Ovary (tissue), 9 donors: ENCODE results near the gene TPRG1. TPM values are rescaled to one million over a fixed set of nuclear protein-coding genes. Genes with fewer than 3 reads are reported as not detected.
"Not testable (repeated sequence)": the region's sequence is repeated elsewhere in the genome, so short reads cannot be mapped to it uniquely, and the experiment has no call there.

Source experiments
- DNase-seq, 5 donors: peaks; one replicate each; pipeline ENCODE4 v3.0.0-alpha.2; 2019 to 2020
- H3K27ac ChIP-seq, 2 donors: fragments of 200-600 bp; one replicate each; pipeline versions ENCODE4 v1.5.1 to v1.8.0; 2019 to 2022
- H3K27me3 ChIP-seq: fragments of 200-600 bp; one replicate; pipeline ENCODE4 v1.8.0; 2022
- H3K36me3 ChIP-seq: fragments of 200-600 bp; sonication (generic); one replicate; pipeline ENCODE4 v1.5.1; 2019
- H3K4me1 ChIP-seq: one replicate; pipeline ENCODE4 v1.8.1; 2013; ENCODE audit warnings: mild to moderate bottlenecking, moderate library complexity; ENCODE audit not compliant: insufficient read depth
- H3K4me3 ChIP-seq: fragments of 200-600 bp; sonication (generic); one replicate; pipeline ENCODE4 v1.5.1; 2017
- H3K9me3 ChIP-seq, 2 donors: fragments of 200-600 bp in 1 of 2; sonication (generic) in 1 of 2; one replicate each; pipeline versions ENCODE4 v1.5.1 to v1.8.1; 2013 to 2019; ENCODE audit warnings: mild to moderate bottlenecking in 1 of 2, moderate library complexity in 1 of 2
- EP300 ChIP-seq: sonication (generic); formaldehyde crosslinking; IDR thresholded peaks from one replicate; pipeline ENCODE4 v1.6.1; 2017; ENCODE audit warnings: antibody characterized with exemption
- POLR2A ChIP-seq: fragments of 450-650 bp; IDR thresholded peaks from one replicate; pipeline ENCODE4 v1.6.1; 2017; ENCODE audit warnings: antibody characterized with exemption, mild to moderate bottlenecking, moderate library complexity
- WGBS, 3 donors: extraction: QIAGEN DNeasy Blood & Tissue Kit in 1 of 3; methylation state at CpG; one replicate each; pipeline versions ENCODE4 v1.1.5 to v1.1.7; 2013 to 2017; 5-methylcytosine and 5-hydroxymethylcytosine counted together
- intact Hi-C, 4 donors: fragments of 100-400 bp; cut with DNase I; formaldehyde crosslinking; loops; one replicate each; pipeline versions ENCODE4 v1.11.0 to v1.15.1; 2022 to 2023
- polyA plus RNA-seq, 2 donors: library from polyadenylated mRNA; stranded (reverse); fragments of 200-250 nt in 1 of 2; fragments of 350-450 nt in 1 of 2; fragmentation: Illumina TruSeq in 1 of 2; extraction: RNeasy Lipid Tissue Mini Kit (QIAGEN cat#74804) in 1 of 2; gene quantifications; one replicate each; pipeline ENCODE4 v1.2.3, GENCODE V29; 2013 to 2014
- total RNA-seq, 7 donors: library from RNA; depleted of rRNA in 2 of 7; stranded (reverse); fragments of >200 nt in 2 of 7; fragmentation: NEBNext Ultra II Directional in 3 of 7; extraction: Animal tissue kit (Norgen Biotek cat#: 25700) in 3 of 7; gene quantifications; one replicate each; pipeline versions ENCODE4 v1.1.0 to v1.2.4, GENCODE V29; 2016 to 2023
- TF ChIP-seq, protein P1 (sequence below), 3 donors: fragments of 450-650 bp in 2 of 3; fragments of 200-600 bp in 1 of 3; IDR thresholded peaks; one replicate each; pipeline versions ENCODE4 v1.5.1 to v1.8.0; 2016 to 2022; ENCODE audit warnings: antibody characterized with exemption in 3 of 3, mild to moderate bottlenecking in 1 of 3
- donor health status: DM: no; HTN: no; CAD: no; lungs with moderate emphysema.
- donor health status: DM: no; HTN: no; CAD: no.
- donor health status: Bipolar disorder and iron deficiency.
- donor health status: DM: yes; HTN: yes; CAD: no.
- donor health status: DM: no; HTN: no; CAD: no.
- donor health status: DM: yes; HTN: yes; CAD: no.

Gene TPRG1
- total and polyA plus RNA-seq, 9 donors, result 1.9 to 20.2 (median 7.5) TPM

DNA sequence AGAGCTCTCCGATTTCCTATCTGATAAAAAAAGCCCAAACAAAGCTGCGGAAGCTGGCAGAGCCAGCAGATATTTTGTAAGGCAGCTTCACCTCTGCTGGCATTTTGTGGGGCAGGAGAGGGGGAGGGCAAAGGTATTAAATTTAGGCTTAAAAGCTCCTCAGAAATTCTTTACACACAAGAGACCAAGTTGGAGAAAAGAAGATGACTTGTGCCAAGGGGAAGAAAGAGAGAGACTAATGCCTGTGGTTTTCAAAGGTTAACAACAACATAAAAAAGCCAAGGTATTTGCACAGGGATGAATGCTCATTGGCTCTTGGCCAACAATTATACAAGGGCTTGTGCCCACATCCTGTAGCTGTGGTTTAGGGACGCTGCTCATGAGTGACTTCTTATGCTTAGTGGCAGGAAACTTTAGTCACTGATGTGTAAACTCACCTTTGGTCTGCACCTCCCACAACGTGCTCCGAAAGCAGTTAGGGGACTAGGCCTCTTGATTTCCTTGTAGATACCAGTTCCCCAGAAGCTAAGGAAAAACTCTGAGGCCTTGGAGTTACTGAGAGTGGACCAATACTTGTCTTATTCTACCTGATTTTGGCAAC, 152.9 kb downstream of the TPRG1 start:
- no peaks in the 10 kb centered on the region for H3K4me1 ChIP-seq
- H3K9me3 ChIP-seq, result no peaks in the 10 kb centered on the region
- no peaks in the 10 kb centered on the region for H3K36me3 ChIP-seq
- no peak overlapping the region for H3K4me3 ChIP-seq
- TF ChIP-seq POLR2A, result no peak
- TF ChIP-seq, protein P1, sequence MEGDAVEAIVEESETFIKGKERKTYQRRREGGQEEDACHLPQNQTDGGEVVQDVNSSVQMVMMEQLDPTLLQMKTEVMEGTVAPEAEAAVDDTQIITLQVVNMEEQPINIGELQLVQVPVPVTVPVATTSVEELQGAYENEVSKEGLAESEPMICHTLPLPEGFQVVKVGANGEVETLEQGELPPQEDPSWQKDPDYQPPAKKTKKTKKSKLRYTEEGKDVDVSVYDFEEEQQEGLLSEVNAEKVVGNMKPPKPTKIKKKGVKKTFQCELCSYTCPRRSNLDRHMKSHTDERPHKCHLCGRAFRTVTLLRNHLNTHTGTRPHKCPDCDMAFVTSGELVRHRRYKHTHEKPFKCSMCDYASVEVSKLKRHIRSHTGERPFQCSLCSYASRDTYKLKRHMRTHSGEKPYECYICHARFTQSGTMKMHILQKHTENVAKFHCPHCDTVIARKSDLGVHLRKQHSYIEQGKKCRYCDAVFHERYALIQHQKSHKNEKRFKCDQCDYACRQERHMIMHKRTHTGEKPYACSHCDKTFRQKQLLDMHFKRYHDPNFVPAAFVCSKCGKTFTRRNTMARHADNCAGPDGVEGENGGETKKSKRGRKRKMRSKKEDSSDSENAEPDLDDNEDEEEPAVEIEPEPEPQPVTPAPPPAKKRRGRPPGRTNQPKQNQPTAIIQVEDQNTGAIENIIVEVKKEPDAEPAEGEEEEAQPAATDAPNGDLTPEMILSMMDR (IDR thresholded peaks at IDR 0.05), result no peak
- TF ChIP-seq EP300, result no peak
- DNase-seq, result no peak
- WGBS, 3 donors, result 42 to 58% (median 47%) methylated on average over 5 of the region's 5 CpGs
- intact Hi-C loops, result no loop called here
- H3K27ac ChIP-seq, result no peak overlapping the region
- H3K27me3 ChIP-seq, result no peaks in the 10 kb centered on the region

DNA sequence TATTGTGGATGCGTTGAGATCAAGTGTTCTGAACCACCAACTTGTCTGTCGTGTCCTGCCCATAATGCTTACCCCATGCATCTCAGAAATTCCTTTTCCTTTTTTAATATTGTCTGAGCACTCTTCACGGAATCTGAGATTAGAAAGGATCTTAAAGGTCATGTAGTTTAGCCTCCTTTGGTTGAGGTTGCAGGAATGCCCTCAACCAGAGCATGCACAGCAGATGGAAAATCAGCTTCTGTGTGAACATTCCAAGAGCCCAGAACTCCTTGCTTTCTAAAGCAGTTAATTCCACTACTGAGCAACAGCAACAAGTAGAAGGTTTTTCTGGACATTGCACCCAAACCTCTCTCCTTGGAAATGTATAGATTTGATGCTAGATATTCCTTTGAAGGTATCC, 153.7 kb downstream of the TPRG1 start:
- Histone ChIP-seq H3K4me3 (no peak overlapping the region), H3K27ac (no peak overlapping the region), H3K9me3 (no peaks in the 10 kb centered on the region), H3K27me3 (no peaks in the 10 kb centered on the region), H3K4me1 (no peaks in the 10 kb centered on the region), H3K36me3 (no peaks in the 10 kb centered on the region)
- intact Hi-C loops, result no loop called here
- DNase-seq, result no peak
- TF ChIP-seq POLR2A, result no peak
- TF ChIP-seq, protein P1 (IDR thresholded peaks at IDR 0.05), result no peak
- no peak for TF ChIP-seq EP300
- WGBS, 3 donors, result 62 to 72% (median 63%) methylated on average over 3 of the region's 3 CpGs

DNA sequence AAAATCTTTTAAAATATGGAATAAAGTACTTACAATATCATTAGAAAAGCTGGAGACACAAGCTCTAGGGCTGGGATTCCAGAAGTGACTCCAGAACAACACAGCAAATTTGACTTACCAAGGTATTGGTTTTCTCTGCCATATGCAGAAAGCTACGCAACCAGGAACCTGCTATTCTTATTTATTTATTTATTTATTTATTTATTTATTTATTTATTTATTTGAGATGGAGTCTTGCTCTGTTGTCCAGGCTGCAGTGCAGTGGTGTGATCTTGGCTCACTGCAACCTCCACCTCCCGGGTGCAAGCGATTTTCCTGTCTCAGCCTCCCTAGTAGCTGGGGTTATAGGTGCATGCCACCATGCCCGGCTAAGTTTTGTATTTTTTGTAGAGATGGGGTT, 157.9 kb downstream of the TPRG1 start:
- intact Hi-C loops, result not testable (repeated sequence)

DNA sequence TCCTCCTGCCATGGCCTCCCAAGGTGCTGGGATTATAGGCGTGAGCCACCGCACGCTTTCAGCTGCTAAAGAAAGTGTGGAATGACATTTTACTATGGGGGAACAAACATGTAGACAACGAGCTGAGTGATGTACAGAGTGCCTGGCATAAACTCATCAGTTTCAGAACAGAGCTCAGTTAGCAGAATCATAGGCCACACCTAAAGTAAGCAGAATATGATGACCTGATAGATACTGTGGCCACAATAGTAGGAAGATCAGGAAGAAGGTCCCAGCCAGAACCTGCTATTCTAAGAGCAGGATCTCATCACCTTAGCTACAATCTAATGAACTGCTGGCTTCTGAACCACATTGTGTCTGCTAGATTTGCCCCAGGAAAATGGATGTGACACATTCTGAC, 158.3 kb downstream of the TPRG1 start:
- no peaks in the 10 kb centered on the region for H3K4me1 ChIP-seq
- intact Hi-C loops, result no loop called here
- H3K36me3 ChIP-seq, result no peaks in the 10 kb centered on the region
- no peaks in the 10 kb centered on the region for H3K9me3 ChIP-seq
- 90 to 94% (median 92%) methylated on average over 4 of the region's 4 CpGs for WGBS, 3 donors
- DNase-seq, result no peak
- H3K27me3 ChIP-seq, result no peaks in the 10 kb centered on the region
- no peak overlapping the region for H3K27ac ChIP-seq
- TF ChIP-seq POLR2A (no peak), EP300 (no peak)
- TF ChIP-seq, protein P1 (IDR thresholded peaks at IDR 0.05), result no peak
- H3K4me3 ChIP-seq, result no peak overlapping the region

More for the DNA sequence above, 157.9 kb downstream of the TPRG1 start:
- not testable (repeated sequence) for H3K27ac ChIP-seq, H3K9me3 ChIP-seq, H3K36me3 ChIP-seq, H3K4me3 ChIP-seq, DNase-seq, H3K27me3 ChIP-seq, H3K4me1 ChIP-seq
- 95 to 98% (median 95%) methylated on average over 4 of the region's 4 CpGs for WGBS, 3 donors

DNA sequence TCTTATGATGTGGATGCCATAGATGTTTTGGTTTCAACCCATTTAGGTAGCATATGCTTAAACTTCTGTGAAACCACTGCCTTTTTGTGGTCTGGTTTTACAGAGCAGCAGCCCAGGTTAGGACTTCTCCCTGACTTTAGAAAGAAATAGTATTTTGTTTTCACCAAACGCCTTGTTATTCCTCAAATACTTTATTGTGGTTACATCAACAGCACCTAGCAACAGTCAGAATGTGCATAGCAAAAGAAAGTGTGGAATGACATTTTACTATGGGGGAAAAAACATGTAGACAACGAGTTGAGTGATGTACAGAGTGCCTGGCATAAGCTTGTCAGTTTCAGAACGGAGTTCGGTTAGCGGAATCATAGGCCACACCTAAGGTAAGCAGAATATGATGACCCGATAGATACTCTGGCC, 159.2 kb downstream of the TPRG1 start:
- Histone ChIP-seq H3K4me3 (no peak overlapping the region), H3K27ac (no peak overlapping the region), H3K36me3 (no peaks in the 10 kb centered on the region), H3K9me3 (no peaks in the 10 kb centered on the region), H3K4me1 (no peaks in the 10 kb centered on the region), H3K27me3 (no peaks in the 10 kb centered on the region)
- WGBS, 3 donors, result 72 to 83% (median 79%) methylated on average over 6 of the region's 6 CpGs
- TF ChIP-seq, protein P1 (IDR thresholded peaks at IDR 0.05), result no peak
- no peak for TF ChIP-seq EP300
- no peak for TF ChIP-seq POLR2A
- intact Hi-C loops, result no loop called here
- DNase-seq, result no peak
